NCI-H748 treated with DMSO at 0.1 percent for 48 hours (cell line): ENCODE data around the gene KLHL35.

Experiments used
- DNase-seq: peaks from one replicate; lab custom pipeline; 2025; lab: John Stamatoyannopoulos, UW

The KLHL35 gene

DNA sequence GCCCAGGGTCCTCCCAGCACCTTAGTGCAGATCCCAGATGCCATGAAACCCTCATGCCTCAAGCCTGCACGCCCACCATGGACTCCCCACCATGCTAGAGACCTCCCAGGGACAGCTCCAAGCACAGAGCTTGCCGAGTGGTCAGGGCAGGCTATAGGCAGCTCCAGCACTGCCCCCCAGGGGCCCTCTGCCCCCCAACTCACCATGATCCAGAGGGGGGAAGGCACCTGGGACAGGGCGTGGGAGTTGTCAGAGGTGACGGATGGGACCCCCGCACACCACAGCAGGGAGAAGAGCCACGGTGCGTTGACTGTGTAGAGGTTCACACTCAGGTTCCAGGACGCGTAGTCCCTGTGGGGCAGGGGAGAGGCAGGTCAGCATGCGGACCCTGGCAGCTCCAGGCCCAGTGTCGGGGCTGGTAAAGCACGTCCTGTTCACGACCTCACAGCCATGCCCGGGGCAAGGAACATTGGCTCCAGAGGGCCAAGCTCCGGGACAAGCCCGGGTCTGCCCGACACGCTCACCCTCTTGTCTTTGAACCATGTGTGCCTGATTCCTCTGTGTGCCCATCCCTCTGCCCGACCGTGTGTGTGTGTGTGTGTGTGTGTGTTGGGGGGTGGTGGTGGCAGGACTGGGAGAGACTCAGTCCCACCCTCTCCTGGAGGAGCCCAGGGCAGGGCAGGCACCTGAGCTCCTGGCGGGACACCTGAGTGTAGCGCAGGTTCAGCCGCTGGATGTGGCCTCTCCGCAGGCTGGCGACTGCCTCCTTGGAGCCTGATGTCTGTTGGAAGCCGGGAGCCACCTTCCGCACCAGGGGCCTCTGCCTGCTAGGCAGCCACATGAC, 8.2 kb upstream of the KLHL35 start:
- DNase-seq, result no peak

DNA sequence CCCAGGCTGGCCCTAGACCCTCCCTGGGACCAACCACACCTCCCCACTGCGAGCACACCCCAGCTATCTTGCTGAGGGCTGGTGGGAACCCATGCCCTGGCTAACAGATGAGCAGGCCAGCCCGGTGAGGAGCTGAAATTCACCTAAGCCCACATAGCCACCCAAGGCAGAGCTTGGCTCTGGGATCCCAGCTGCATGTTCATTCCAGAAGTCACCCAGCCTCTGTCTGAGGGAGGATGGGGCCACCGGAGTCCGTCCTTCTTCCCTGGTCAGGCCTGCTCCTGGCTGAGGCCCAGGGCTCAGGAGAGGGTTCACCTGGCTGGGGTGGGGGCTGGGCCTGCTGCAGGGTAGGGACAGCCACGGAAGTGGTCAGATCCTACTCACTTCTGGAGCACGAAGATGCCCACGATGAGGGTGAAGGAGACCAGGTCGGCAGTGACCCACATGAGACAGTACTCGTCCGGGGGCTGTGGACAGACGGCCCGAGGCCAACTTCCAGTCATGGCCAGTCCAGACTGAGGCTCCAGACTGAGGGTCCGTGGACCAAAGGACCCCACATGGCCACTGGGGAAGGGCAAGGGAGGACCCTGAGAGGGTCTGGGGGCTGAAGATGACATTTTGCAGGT, 6.6 kb upstream of the KLHL35 start:
- DNase-seq, result no peak

DNA sequence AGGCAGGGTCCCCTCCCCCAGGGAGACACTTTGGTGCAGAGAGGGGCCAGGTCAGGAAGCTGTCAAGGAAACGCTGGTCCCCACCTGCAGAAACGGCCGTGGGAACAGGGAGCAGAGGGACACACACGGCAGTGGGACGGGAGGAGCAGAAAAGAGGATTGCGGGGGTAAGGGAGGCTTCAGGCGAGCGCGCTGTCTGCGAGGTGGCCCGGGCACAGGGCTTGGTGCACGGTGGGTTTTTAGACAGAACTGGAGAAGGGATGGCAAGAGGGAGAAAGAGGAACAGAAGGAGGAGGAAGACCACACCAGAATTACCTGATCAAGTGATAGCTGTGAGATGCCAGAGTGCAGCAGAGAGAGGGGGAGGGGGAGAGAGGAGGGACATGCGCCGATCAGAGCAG, 6.0 kb upstream of the KLHL35 start:
- DNase-seq, result no peak

DNA sequence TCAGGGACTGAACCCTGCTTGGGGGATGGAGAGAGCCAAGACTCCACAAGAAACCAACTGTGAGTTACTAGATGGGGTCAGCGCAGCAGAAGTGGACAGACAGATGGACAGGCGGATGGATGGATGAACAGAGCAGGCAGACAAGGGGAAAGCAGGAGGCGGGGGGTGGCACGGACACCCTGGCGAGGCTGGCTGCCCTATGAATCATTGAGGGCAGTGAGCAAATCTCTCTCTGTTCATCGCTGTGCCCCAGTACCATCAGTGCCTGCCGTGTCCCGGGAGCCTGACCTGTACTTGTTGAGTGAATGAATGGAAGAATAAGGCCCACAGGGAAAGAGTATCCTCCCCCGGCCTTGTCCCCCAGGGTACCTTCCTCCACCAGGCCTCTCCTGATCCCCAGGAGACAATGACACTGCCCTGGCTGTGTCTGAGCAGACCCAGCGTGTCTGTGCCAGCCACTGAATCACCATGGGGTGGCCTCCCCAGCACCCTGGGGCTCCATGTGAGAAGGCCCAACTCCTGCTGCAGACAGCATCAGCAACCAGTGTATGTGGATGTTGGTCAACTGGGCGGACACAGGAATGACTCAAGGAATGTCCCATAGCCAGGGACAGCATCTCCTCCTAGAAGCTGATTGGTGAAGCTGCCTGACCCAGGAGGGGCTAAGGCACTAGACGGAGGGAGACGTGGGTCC, 5.1 kb upstream of the KLHL35 start:
- DNase-seq, result no peak

DNA sequence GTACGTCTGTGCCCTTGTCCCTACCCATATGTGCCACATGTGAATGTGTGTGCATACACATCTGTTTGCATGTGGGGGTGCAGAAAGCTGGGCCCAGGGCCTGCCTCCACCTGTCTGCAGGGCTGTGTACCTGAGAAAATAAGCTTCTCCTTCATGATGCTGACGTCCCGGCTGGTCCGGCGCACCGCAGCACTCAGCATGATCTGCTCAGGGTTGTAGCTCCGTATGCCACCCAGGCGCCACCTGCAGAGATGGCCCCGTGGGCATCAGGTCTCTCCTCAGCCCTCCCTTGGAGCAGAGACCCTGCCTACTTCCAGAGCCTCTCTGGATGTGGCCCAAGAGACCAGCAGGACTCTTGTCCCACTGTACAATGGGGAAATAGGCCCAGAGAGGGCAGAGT, 3.8 kb upstream of the KLHL35 start:
- DNase-seq, result no peak

DNA sequence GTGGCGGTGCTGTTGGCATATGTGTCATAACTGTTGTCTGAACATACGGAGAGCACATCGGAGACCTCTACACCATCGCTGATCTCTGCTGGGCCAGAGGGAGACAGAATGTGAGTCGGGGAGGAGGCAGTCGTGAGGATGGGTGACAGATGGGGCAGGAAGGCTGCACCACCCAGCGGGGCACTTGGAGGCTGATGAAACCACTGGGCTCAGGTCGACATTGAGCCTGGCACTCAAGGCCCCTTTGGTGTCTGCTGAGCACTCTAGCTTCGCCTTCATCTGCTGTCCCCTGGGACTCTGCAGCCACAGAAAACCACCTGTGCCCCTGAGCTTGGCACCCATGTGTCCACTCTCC, 2.5 kb upstream of the KLHL35 start:
- DNase-seq, result no peak

DNA sequence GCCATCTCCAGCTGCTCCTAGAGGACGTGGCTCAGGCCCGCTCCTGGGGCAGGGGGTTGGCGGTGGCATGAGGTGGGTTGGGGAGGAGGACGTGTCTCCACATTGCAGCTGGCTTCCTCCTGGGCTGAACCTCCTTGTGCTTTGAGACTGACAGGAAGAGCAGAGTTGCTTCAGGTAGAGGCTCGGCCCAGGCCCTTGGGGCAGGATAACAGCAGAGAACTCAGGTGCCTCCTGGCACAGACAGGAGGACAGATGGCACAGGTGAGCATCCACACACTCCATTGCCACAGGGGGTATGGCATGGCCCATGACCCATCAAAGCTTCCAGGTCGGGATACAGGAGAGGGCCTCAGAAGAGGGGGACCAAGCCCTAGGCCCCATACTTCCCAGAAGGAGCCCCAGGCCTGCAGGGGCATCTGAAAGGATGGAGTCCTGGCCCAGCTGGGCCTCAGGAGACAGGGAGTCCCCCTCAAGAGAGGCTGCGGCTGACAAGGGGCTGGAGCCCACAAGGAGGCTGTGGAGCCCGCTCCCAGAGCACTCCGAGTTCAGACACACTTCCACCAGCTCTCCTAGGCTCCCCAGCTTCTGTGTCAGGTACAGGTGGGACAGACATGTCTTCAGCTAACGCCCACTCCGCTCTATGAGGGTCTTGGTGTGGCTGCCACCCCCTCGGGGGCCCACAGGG, 2.0 kb upstream of the KLHL35 start:
- no peak for DNase-seq

DNA sequence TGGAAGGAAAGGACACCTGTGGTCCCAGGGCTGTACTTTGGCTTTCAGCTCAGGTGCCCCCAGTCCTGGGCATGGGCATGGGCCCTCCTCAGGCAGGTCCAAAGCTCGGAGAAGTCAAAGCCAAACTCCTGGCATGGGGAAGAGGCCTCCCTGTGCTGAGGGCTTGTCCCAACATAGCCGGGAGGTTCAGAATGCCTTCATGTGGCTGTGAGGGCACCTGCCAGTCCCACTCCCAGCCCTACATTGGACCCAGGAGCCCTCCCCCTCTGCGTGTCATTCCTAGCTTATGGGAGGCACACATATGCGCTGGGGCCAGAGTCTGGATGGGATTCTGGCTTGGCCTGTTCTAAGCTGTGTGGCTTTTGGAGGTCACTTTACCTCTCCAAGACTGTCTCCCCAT, 1.0 kb upstream of the KLHL35 start:
- no peak for DNase-seq

DNA sequence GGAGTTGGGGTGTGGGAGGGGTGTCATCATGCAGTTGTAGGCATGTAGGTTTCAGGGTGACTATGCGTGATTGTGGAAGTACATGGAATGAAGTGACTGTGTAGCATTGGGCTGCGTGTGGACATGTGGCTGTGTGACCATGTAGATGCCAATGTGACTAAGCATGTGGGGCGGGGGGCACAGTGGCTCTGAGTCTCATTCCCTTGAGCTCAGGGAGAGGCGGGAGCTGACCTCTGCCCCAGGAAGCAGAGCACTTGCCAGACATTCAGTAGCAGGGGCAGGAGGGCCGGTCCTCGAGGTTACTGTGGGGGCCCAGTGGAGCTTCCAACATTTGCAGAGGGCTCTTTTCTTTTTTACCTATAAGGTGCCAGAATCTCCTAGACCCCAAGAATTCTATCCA, 440 bp upstream of the KLHL35 start:
- DNase-seq, result no peak

DNA sequence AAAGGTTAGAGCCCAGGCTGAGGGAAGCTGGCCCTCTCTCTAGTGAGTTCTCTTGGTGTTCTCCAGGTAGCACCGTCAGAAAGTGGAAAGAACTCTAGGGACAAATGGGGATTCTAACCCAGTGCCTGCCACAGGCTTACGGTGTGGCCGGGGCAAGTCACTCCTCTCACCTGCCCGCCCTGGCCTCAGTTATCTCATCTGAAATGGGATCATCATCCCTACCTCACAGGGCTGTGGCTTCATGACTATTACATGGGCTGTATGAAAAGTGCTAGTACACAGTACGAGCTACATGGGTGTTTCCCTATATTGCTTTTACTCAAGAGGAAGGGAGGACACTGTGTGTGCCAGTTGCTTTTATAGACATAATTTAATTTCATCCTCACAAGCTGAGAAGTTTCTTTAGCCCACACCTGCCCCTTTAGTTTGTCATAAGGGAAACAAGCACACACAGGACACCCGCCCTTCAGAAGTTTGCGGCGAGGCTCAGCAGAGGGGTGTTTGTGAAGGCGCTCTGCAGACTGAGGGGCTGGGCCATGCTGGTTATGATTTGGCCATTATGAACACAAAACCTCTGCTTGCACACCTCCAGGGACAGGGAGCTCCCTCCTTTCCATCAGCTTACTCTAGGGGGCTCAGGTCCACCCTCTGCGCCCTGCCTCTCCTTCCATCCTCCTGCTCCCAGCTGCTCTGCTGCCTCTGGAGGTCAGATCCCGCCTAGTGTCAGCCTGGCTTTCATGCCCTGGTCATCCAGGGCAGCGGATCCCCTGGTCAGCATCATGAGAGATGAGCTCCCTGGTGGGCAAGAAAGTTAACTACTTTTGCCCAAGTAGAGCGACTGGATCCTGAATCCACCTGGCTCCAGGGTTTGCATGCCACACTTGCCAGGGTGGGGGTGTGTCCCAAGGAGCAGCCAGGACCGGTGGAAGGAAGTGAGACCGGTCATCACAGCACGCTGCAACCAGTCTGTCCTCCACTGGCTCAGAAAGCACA, 1.2 kb downstream of the KLHL35 start:
- no peak for DNase-seq

DNA sequence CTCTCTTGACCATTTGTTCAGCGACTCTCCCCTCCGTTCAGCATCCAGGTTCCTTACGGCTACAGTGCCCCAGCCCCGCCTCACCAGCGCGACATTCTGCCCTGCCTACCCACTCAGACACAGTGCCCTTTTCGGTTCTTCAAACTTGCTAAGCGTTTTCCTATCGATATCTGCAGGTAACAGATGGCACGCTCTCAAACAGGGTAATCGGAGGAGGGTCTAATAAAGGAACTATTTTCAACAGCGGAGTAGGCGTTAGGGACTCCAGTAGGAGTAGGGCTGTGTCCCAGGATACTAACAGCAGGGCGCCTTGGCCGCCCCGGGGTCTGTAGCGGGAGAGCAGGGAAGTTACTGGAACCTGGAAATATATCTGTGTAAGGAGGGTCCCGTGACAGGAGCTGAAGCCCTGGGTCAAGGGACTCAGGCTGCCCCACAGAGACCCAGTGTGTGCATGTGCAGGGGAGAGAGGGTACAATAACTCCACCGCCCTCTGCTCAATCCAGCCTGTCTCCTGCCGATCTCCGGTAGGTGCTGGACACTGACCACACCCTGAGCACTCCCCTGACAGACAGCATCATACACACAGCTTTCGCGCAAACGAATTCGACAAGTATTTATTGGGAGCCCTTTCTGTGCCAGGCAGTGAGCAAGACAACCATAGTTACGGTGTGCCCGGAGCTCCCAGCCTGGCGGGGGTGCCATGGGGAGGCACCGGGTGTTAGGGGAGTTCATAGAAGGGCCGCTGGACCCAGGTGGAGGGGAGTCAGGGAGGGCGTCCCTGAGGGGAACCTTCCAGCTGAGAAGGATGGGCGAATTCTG, 2.1 kb downstream of the KLHL35 start:
- peak; percentile 60 for DNase-seq

DNA sequence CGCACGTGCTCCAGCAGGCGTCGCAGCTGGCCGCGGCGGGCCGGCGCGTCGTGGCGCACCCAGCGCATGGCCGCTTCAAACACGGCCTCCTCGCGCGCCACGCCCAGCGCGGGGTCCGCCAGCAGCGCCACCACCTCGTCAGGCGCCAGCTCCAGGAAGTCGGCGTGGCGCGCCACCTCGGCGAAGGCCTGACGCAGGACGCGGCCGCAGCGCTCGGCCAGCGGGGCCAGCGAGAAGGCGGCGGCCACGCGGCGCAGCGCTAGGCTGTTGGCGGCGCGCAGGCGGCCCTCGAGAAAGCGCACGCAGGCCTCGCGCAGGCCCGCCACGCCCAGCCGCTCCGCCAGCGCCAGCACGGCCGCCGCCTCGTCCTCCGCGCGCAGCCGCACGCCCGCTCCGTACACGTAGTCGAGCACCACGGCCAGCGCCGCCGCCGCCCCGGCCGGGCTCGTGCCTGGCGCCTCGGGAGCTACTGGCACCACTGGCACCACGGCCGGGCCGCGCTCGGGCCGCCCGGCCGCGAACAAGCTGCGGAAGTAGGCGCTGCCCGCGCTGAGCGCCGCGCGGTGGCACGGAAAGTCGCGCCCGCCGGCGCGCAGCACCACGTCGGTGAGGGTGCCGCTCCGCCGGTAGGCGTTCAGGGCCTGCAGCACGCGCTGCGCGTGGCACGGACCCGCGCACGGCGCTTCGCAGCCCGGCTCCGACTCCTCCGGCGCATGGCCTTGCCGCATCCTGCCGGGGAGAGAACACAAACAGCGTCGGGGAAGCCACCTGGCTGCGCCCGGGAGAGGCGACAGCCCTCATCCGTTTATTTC, 2.9 kb downstream of the KLHL35 start:
- DNase-seq, result peak; percentile 34

DNA sequence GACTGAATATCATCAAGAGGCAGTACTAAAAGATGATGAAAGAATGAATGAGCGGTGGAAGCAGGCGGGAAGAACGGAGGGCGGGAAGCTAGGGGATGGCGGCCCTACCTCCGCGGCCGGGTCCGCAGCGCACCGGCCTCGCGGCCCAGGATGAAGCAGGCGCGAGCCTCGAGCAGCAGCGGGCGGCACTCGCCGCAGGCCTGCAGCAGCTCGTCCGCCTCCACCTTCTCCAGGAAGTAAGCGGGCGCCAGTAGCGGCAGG, 3.4 kb downstream of the KLHL35 start:
- DNase-seq, result no peak

DNA sequence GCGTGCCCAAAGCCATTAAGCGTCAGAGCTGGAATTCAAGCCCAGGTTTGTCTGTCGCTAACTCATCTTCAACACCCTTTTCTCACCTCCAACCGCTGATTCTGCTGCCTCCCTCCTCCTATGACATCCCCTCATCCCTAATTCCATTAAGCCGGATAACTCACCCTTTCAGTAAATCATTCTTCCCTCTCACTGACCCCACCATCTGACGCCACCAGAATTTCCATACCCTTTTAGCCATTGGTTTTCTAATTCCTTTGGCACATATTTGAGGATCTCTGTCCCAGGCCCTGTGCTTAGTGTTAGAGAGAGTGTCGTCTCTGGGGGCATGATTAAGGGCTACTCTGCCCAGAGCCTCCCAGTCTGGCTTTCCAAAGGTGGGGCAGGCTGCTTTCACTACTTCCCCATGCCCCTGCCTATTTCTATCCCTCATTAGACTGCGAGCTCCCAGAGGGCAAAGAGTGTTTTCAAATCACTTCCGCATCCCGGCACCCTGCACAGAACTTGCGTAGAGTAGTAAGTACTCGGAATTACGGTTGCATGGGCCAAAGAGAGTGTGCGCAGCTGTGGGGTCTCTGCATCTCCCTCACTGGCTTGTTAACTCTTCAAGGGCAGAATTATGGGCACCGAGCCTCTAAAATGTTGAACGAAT, 3.9 kb downstream of the KLHL35 start:
- no peak for DNase-seq

DNA sequence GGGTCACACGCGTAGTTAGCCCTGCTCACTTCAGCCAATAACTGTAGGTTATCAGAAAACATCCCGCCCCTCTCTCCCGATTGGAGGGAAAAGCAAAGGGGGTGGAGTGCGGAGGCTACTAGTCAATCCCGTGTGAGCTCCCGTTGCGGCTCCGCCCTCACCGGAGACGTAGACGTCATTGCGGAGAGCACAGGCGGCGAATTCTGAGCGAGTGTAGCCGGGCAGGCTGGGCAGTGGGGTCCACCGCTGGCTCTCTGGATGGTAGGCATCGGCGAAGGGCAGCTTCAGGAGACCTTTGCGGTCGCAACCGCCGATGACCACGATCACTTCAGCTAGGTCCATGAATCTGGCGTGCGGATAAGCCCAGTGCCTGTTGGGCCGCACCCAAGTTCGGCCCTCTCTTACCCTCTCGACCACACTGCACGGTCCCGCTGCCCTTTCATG, 4.7 kb downstream of the KLHL35 start:
- peak; percentile 29 for DNase-seq

DNA sequence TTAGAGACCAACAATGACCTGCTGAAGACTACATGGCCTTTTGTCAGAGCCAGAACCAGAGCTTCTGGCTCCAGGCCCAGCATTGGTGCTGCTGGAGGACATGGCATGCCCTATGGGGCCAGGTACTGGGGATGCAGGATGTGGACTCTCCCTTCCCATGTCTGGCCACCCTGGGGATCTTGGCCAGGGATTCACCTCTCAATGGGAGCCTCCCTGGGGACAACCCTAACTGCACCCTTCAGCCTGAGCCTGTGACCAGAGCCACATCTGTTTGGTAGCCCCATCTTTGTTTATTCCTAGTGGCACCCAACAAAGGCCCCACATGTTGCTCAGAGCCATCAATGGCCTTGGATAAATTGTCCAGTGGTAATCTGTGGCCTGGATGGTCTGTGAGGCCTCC, 5.8 kb downstream of the KLHL35 start:
- no peak for DNase-seq

DNA sequence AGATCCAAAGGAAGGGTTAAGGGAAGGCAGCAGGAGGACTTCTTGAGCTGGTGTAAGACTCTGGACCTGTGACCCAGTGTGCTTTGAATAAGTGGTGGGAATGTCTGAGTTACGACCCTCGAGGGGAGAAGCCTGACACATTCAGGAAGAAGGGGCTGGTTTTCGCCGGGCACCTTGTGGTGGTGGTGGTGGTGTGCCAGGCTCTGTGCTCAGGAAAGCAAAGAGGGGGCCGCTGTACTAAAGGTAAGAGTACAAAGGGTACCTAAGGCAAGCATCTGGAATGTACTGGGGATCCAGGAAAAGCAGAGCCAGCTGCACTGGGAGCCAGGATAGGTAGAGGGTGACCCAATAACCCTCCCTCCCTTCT, 6.3 kb downstream of the KLHL35 start:
- DNase-seq, result no peak

DNA sequence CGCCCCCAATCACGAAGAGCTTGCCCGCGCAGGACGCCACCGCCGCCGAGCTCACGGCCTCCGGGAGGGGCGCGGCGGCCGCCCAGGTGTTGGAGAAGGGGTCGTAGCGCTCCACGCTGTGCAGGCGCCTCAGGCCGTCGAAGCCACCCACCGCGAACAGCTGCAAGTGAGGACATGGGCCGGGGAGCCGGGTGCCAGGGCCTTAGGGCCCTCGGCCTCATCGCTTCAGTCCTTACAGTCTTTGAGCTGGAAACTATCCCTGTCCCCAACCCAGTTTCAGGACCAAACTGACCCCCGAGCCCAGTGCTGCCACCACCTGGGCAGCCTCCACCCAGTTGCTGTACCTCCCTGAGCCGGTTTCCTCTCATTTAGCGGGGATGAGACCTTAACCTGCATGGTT, 7.6 kb downstream of the KLHL35 start:
- DNase-seq, result no peak

DNA sequence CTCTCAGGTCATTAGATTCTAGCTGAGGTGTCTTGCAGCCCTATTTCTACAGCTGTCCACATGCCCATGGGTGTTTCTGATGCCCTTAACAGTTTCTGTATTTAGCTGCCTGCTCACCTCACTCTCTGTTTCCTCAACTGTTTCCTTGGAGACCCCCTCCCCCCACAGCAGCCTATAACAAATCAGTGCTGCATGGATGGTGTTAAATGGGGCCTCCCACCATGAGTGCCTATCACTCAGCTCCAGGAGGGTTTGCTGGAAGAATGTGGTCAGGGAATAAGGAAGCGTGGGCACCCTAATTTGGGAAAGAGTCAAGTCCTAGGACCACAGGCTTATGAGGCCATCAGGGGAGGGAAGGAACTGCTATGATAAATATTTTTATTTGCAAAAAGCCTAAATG, 8.6 kb downstream of the KLHL35 start:
- DNase-seq, result no peak

DNA sequence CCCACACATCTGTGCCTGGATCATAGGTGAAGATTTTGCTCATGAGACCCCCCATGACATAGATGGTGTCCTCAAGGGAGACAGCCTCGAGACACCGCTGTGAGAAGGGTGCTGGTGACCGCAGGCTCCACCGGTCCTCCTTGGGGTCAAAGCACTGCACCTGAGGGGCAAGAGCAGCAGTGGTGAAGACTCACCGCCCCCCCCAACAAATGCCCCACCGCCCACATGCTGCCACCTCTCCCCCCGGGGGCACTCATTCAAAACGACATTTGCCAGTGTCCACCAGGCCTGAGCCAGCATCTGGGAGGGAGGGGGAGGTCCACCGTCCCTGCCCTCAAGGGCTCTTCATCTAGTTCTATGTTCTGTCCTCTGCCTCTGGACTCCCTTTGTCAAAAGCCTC, 9.3 kb downstream of the KLHL35 start:
- DNase-seq, result no peak
